Psoas muscle (tissue), 8 donors: ENCODE measurements around the gene RGL3. TPM values are rescaled to one million over a fixed set of nuclear protein-coding genes. Genes with fewer than 3 reads are reported as not detected.
A peak's percentile ranks its signal among the peaks of the same experiment; 100 is the strongest.

Experiments used
- ATAC-seq, 4 donors: fragments of 200-7000 bp; cut with Tn5 transposase; one replicate each; pipeline ENCODE4 v1.9.1; 2020; ENCODE audit warnings: moderate library complexity in 3 of 4, mild to moderate bottlenecking in 2 of 4
- DNase-seq, 2 donors: peaks; one replicate each; pipeline ENCODE4 v3.0.0-alpha.2; 2020
- H3K27ac ChIP-seq: fragments of 200-600 bp; one replicate; pipeline ENCODE4 v1.8.0; 2022
- H3K27me3 ChIP-seq, 3 donors: fragments of 200-600 bp in 1 of 3; one replicate each; pipeline versions ENCODE4 v1.6.1 to v1.8.0; 2013 to 2022; ENCODE audit warnings: low read length in 2 of 3, mild to moderate bottlenecking in 2 of 3, moderate library complexity in 1 of 3; ENCODE audit not compliant: insufficient read depth in 3 of 3
- H3K36me3 ChIP-seq, 2 donors: fragments of 200-600 bp in 1 of 2; one replicate each; pipeline versions ENCODE4 v1.6.1 to v1.8.0; 2013 to 2022; ENCODE audit warnings: low read depth in 1 of 2, mild to moderate bottlenecking in 1 of 2, moderate library complexity in 1 of 2; ENCODE audit not compliant: insufficient read depth in 1 of 2
- H3K4me1 ChIP-seq: fragments of 200-600 bp; one replicate; pipeline ENCODE4 v1.8.0; 2022
- H3K4me3 ChIP-seq: fragments of 200-600 bp; one replicate; pipeline ENCODE4 v1.8.0; 2022; ENCODE audit warnings: mild to moderate bottlenecking
- H3K9me3 ChIP-seq: fragments of 200-600 bp; one replicate; pipeline ENCODE4 v1.8.0; 2022
- WGBS, 3 donors: extraction: QIAGEN DNeasy Blood & Tissue Kit; methylation state at CpG; one replicate each; pipeline versions ENCODE4 v1.1.6 to v1.1.7; 2013; 5-methylcytosine and 5-hydroxymethylcytosine counted together
- intact Hi-C, 2 donors: fragments of 100-400 bp; cut with DNase I; formaldehyde crosslinking; loops; one replicate each; pipeline versions ENCODE4 v1.11.0 to v1.14.2; 2022
- polyA plus RNA-seq, 3 donors: library from polyadenylated mRNA; stranded (reverse); fragments of 200-250 nt; gene quantifications; one replicate each; pipeline ENCODE4 v1.2.3, GENCODE V29; 2013
- total RNA-seq, 4 donors: library from RNA; stranded (reverse); fragmentation: NEBNext Ultra II Directional in 2 of 4; extraction: Animal tissue kit (Norgen Biotek cat#: 25700) in 2 of 4; gene quantifications; one replicate each; pipeline versions ENCODE4 v1.2.1 to v1.2.4, GENCODE V29; 2021 to 2023
- TF ChIP-seq, protein P1 (sequence below): fragments of 200-600 bp; IDR thresholded peaks from one replicate; pipeline ENCODE4 v1.8.0; 2022; ENCODE audit warnings: antibody characterized with exemption
- donor health status: healthy with polysubstance abuse.
- donor health status: DM: no; HTN: no; CAD: no; lungs with moderate emphysema.
- donor health status: Bipolar disorder and iron deficiency.
- donor health status: healthy.
- donor health status: DM: yes; HTN: yes; CAD: no.
- donor health status: DM: no; HTN: no; CAD: no.
- donor health status: DM: no; HTN: no; CAD: no.
- donor health status: DM: yes; HTN: yes; CAD: no.

RGL3 gene
- total and polyA plus RNA-seq, 7 donors = 1.2 to 6.4 (median 2.2) TPM

GRCh38 chr19:11446271-11446651 is 27.1 kb upstream of the RGL3 start:
- TF ChIP-seq, protein P1, sequence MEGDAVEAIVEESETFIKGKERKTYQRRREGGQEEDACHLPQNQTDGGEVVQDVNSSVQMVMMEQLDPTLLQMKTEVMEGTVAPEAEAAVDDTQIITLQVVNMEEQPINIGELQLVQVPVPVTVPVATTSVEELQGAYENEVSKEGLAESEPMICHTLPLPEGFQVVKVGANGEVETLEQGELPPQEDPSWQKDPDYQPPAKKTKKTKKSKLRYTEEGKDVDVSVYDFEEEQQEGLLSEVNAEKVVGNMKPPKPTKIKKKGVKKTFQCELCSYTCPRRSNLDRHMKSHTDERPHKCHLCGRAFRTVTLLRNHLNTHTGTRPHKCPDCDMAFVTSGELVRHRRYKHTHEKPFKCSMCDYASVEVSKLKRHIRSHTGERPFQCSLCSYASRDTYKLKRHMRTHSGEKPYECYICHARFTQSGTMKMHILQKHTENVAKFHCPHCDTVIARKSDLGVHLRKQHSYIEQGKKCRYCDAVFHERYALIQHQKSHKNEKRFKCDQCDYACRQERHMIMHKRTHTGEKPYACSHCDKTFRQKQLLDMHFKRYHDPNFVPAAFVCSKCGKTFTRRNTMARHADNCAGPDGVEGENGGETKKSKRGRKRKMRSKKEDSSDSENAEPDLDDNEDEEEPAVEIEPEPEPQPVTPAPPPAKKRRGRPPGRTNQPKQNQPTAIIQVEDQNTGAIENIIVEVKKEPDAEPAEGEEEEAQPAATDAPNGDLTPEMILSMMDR = no peak
- intact Hi-C loops = loop anchor here in 1 of 2 donors (5.0 kb wide), 1 partner anchor 154 kb away; no protein-coding TSS in a partner anchor
- DNase-seq (no peak), ATAC-seq (peak in 1 of 4 donors; percentile 26)
- H3K4me1 ChIP-seq = no peaks in the 10 kb centered on the region
- H3K27me3 ChIP-seq = no peaks in the 10 kb centered on the region
- H3K4me3 ChIP-seq = no peak overlapping the region
- no peaks in the 10 kb centered on the region for H3K9me3 ChIP-seq
- peaks cover 0 to 89% of the 10 kb centered on the region in 2 donors for H3K36me3 ChIP-seq
- no peak overlapping the region for H3K27ac ChIP-seq
- WGBS, 3 donors = 87 to 96% (median 92%) methylated on average over 12 to 14 of the region's 14 CpGs

DNA sequence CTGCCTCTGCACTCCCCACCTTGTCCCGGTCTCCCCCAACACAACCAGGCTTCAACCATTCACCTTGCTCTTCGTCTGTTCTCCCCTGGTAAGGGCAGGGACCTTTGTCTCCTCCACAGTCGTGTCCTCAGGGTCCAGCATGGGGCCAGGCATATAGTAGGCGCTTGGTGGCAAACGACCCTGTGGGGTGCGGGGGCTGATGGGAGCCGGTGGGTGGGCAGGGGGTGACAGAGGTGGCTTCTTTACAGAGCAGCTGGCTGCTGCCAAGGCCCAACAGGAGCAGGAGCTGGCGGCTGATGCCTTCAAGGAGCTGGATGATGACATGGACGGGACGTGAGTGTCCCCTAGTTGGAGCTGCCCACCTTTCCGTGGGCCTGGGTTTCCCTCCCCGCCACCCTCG is 26.0 kb upstream of the RGL3 start:
- ATAC-seq (no peak), DNase-seq (no peak)
- Histone ChIP-seq H3K4me1 (no peaks in the 10 kb centered on the region), H3K36me3 (peaks cover 0 to 95% of the 10 kb centered on the region in 2 donors), H3K27ac (no peak overlapping the region), H3K27me3 (no peaks in the 10 kb centered on the region), H3K4me3 (no peak overlapping the region), H3K9me3 (no peaks in the 10 kb centered on the region)
- intact Hi-C loops = loop anchor here in 1 of 2 donors (5.0 kb wide), 1 partner anchor 153 kb away; no protein-coding TSS in a partner anchor
- TF ChIP-seq, protein P1 = no peak
- 87 to 92% (median 90%) methylated on average over 8 to 13 of the region's 13 CpGs for WGBS, 3 donors

DNA sequence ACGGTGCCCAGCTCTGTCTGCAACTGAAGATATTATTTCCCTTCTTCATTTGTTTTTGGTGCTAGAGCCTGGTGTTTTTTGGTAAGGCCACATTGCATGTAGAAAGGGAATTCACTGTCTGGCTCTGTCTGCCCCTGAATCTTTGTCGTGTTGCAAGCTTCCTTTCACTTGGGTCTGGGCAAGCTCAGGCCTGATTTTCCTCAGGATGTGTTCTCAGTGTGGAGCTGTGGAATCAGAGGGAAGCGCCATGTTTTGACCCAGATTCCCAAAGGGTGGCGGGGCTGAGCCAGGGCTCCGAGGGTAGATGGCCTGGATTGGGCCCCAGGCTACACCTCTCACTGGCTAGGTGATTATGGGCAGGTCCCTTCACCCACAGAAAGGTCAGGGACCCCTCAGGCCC is 24.9 kb upstream of the RGL3 start:
- ATAC-seq (no peak), DNase-seq (no peak)
- Histone ChIP-seq H3K9me3 (no peaks in the 10 kb centered on the region), H3K36me3 (peaks cover 0 to 95% of the 10 kb centered on the region in 2 donors), H3K4me1 (no peaks in the 10 kb centered on the region), H3K27ac (no peak overlapping the region), H3K4me3 (no peak overlapping the region), H3K27me3 (no peaks in the 10 kb centered on the region)
- intact Hi-C loops = no loop called here
- WGBS, 3 donors = 77 to 78% (median 77%) methylated on average over 5 of the region's 5 CpGs
- TF ChIP-seq, protein P1 = no peak

- intact Hi-C loops = no loop called here
- DNase-seq = no peak
- ATAC-seq = no peak
- TF ChIP-seq, protein P1 = no peak
- H3K4me3 ChIP-seq = no peak overlapping the region
- H3K36me3 ChIP-seq = peaks cover 0 to 66% of the 10 kb centered on the region in 2 donors
- no peak overlapping the region for H3K27ac ChIP-seq
- WGBS, 3 donors = 92 to 96% (median 93%) methylated on average over 9 of the region's 9 CpGs
- no peaks in the 10 kb centered on the region for H3K9me3 ChIP-seq
- no peaks in the 10 kb centered on the region for H3K27me3 ChIP-seq
- peaks cover 9% of the 10 kb centered on the region for H3K4me1 ChIP-seq
These were observed 18.8 kb upstream of the RGL3 start for GRCh38 chr19:11437955-11438354.

DNA sequence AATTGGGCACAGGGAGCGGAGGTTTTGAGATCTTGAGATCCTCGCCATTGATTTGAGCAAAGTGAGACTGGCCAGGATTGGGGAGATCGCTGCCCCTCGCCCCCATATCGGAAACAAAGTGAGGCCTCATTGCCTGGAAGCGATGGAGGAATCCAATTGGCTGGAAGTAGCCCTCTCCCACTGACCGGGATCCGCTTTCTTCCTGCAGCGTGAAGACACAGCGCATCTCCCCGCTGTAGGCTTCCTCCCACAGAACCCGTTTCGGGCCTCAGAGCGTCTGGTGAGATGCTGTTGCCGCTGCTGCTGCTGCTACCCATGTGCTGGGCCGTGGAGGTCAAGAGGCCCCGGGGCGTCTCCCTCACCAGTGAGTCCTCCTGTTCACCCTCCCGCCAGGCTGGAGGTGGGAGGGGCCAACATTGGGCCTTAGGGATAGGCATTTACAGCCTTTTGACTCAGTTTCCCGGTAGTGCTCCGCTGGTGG is 16.8 kb upstream of the RGL3 start:
- Histone ChIP-seq H3K4me1 (peaks cover 9% of the 10 kb centered on the region), H3K27me3 (no peaks in the 10 kb centered on the region), H3K9me3 (no peaks in the 10 kb centered on the region), H3K36me3 (peaks cover 0 to 45% of the 10 kb centered on the region in 2 donors), H3K27ac (peak overlapping the region; percentile 79), H3K4me3 (peak overlapping the region; percentile 94)
- DNase-seq = no peak
- intact Hi-C loops = no loop called here
- WGBS, 3 donors = 3 to 5% (median 4%) methylated on average over 21 of the region's 21 CpGs
- TF ChIP-seq, protein P1 = no peak
- ATAC-seq = no peak
